Measurements from ENCODE around the gene CDH6. TPM values are rescaled to one million over a fixed set of nuclear protein-coding genes. Genes with fewer than 3 reads are reported as not detected.

CDH6 gene
- 10 to 100 TPM in 2 of 7 donors, 1 to 10 TPM in 3, under 1 TPM in 2; 0.68 to 19.2 (median 2.5) TPM for total RNA-seq
- polyA plus RNA-seq, result 1 to 10 TPM; 1.4 to 7.0 TPM
- long read RNA-seq, donor 1, result 0 reads
- long read RNA-seq, donor 2, result 0 reads
- long read RNA-seq, donor 3, full-length matches to known transcripts, result 3 of 5 reads
- long read RNA-seq, donor 3, partial matches to known transcripts, result 0 of 5 reads
- long read RNA-seq, donor 3, other reads (novel, unspliced or antisense), result 2 of 5 reads

GRCh38 chr5:31193591-31194467, at the start of gene CDH6:
TSS of gene CDH6 (plus strand) at chr5:31193686. CDS start at chr5:31267474, 73,788 bp downstream.
- Histone ChIP-seq H3K27me3 (no peaks in the 10 kb centered on the region), H3K4me1 (ENCODE audit: insufficient read depth) (no peaks in the 10 kb centered on the region), H3K27ac (no peak within 1 kb of the TSS), H3K9me3 (no peaks in the 10 kb centered on the region), H3K4me3 (peak within 1 kb of the TSS; percentile 32), H3K36me3 (no peaks in the 10 kb centered on the region)
- intact Hi-C loops (cut with DNase I), result no loop called here
- TF ChIP-seq CTCF (IDR thresholded peaks at IDR 0.05), result no peak
- DNase-seq, result peak in 1 of 5 donors; percentile 8
- 0 to 1% (median 0%) methylated on average over 52 to 67 of the region's 67 CpGs for WGBS, 3 donors

- no peak overlapping the region for H3K27ac ChIP-seq
- intact Hi-C loops (cut with DNase I), result no loop called here
- no peaks in the 10 kb centered on the region for H3K4me1 ChIP-seq (ENCODE audit: insufficient read depth)
- WGBS, 3 donors, result 19 to 47% (median 35%) methylated on average over 7 of the region's 7 CpGs
- H3K4me3 ChIP-seq, result no peak overlapping the region
- TF ChIP-seq CTCF (IDR thresholded peaks at IDR 0.05) (no peak), POLR2A (IDR thresholded peaks at IDR 0.05) (no peak), EP300 (IDR thresholded peaks at IDR 0.05) (no peak)
- H3K27me3 ChIP-seq, result no peaks in the 10 kb centered on the region
- DNase-seq, result no peak
- H3K9me3 ChIP-seq, result no peaks in the 10 kb centered on the region
- no peaks in the 10 kb centered on the region for H3K36me3 ChIP-seq
These were observed 49.1 kb upstream of the CDH6 start for GRCh38 chr5:31144364-31144763.

- TF ChIP-seq CTCF (IDR thresholded peaks at IDR 0.05), result no peak
- TF ChIP-seq POLR2A (IDR thresholded peaks at IDR 0.05), result no peak
- no peak for TF ChIP-seq EP300 (IDR thresholded peaks at IDR 0.05)
- intact Hi-C loops (cut with DNase I), result no loop called here
- no peak overlapping the region for H3K27ac ChIP-seq
- 51 to 62% (median 60%) methylated on average over 2 of the region's 2 CpGs for WGBS, 3 donors
- H3K4me3 ChIP-seq, result no peak overlapping the region
- no peak for DNase-seq
- H3K27me3 ChIP-seq, result no peaks in the 10 kb centered on the region
- H3K36me3 ChIP-seq, result no peaks in the 10 kb centered on the region
- no peaks in the 10 kb centered on the region for H3K4me1 ChIP-seq (ENCODE audit: insufficient read depth)
- no peaks in the 10 kb centered on the region for H3K9me3 ChIP-seq
These were observed 44.5 kb upstream of the CDH6 start for GRCh38 chr5:31148959-31149475.

GRCh38 chr5:31153521-31153920, 40.0 kb upstream of the CDH6 start:
- Histone ChIP-seq H3K27me3 (no peaks in the 10 kb centered on the region), H3K4me1 (ENCODE audit: insufficient read depth) (no peaks in the 10 kb centered on the region), H3K4me3 (no peak overlapping the region), H3K27ac (no peak overlapping the region), H3K9me3 (no peaks in the 10 kb centered on the region), H3K36me3 (no peaks in the 10 kb centered on the region)
- no peak for DNase-seq
- intact Hi-C loops (cut with DNase I), result no loop called here
- WGBS, 3 donors, result 81 to 86% (median 86%) methylated on average over 2 of the region's 2 CpGs
- TF ChIP-seq EP300 (IDR thresholded peaks at IDR 0.05) (no peak), POLR2A (IDR thresholded peaks at IDR 0.05) (no peak), CTCF (IDR thresholded peaks at IDR 0.05) (no peak)
